ENCODE results near the gene ZDHHC24.
"Not testable (repeated sequence)": the region's sequence is repeated elsewhere in the genome, so short reads cannot be mapped to it uniquely, and the experiment has no call there.

ZDHHC24 gene

GRCh38 chr11:66543263-66544107 lies 2.4 kb downstream of the ZDHHC24 start:
- peak in 5 of 6 experiments; percentile 27 to 55 (median 49) for DNase-seq

GRCh38 chr11:66542362-66542761 lies 3.5 kb downstream of the ZDHHC24 start:
- no peak for DNase-seq

DNA sequence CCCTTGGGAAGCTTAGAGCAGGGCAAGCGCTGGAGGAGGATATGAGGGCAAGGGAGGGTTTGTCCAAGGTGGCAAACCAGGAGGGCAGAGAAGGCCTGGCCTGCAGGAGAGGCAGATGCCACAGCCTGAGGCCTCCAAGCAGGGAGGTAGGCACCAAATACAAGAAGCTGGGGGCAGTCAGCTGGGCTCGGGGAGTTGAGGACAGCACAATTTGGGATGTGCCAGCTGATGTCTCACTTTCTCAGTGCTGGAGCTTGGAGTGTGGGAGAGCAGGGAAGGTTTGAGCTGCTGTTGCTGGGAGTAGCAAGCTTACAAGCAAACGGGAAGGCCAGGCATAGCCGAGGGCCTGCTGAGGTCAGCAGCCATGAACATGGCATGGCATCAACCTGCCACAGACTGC lies 4.0 kb downstream of the ZDHHC24 start:
- DNase-seq: no peak

DNA sequence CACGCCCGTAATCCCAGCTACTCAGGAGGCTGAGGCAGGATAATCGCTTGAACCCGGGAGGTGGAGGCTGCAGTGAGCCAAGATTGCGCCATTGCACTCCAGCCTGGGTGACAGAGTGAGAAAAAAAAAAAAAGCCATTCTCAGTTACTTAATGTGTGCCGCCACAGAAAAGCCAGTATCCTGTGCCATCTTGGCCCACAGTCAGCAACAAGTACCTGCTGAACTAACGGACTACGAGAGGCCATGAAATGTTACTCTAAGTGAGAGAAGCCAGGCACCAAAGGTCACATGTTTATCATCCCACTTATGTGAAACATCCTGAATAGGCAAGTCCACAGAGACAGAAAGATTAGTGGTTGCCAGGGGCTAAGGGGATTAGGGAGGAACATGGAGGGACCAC lies 5.2 kb downstream of the ZDHHC24 start:
- not testable (repeated sequence) for DNase-seq

DNA sequence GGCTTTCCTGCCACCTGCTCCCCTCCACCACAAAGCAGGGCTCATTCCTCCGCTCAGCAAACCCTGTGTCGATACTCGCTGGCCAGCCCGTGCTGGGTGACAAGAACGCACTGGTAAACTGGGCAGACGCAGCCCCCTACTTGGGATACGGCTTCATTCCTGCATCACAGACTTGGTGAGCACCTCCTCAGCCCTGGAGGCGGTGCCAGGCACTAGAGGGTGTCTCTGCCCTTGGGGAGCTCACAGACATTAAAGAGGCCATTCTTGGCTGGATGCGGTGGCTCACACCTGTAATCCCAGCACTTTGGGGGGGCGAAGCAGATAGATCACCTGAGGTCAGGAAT lies 6.0 kb downstream of the ZDHHC24 start:
- no peak for DNase-seq

DNA sequence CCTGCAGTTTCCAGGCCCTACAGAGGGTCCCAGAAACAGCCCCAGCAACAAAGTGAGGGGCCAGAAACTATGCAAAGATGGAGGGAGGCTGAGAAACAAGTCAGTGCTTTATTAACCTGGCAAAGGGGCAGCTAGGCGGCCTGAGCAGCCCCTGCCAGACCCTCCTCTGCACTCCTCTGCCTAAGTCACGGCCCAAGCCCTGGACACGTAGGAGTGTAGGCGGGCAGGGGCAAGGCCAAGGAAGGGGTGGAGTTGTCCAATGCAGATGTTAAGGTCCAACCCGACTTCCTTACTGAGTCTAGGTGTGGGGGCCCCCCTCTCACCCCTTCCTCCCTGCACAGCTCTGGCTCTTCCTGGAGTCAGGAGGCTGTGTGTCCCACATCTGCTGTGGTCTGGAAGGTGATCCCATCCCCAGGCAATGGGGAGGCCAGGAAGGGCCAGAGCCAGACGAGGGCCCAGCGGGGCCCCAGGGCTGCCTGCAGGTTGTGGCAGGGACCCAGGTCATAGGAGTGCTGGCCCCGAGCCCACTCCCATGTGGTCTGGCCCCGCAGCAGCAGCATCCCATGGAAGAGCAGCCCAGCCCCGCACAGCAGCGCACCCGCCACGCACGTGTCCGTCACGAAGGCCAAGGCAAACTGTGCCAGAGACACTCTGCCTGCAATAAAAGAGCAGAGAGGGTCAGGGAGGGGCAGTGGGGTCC lies 6.5 kb downstream of the ZDHHC24 start:
- DNase-seq: no peak

GRCh38 chr11:66532784-66533183 lies 13.1 kb downstream of the ZDHHC24 start:
- no peak for DNase-seq

DNA sequence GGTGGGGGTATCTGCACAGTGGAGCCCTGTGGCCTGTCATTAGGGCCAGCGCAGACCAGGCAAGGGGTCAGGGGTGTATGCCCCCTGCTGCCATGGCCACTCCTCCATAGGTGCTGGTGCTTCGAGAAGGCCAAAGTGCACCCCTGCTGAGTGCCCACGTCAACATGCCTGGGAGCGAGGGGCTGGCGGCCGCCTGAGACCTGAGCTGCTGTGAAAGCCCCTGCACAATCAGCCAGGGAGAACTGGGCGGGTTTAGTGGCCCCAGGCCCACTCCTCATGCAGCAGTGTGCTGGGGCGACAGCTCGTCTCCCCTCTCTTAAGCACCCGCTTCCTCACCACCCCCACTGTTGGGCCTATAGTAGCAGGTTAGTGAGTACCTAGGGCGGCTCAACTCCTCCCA lies 14.0 kb downstream of the ZDHHC24 start:
- no peak for DNase-seq

DNA sequence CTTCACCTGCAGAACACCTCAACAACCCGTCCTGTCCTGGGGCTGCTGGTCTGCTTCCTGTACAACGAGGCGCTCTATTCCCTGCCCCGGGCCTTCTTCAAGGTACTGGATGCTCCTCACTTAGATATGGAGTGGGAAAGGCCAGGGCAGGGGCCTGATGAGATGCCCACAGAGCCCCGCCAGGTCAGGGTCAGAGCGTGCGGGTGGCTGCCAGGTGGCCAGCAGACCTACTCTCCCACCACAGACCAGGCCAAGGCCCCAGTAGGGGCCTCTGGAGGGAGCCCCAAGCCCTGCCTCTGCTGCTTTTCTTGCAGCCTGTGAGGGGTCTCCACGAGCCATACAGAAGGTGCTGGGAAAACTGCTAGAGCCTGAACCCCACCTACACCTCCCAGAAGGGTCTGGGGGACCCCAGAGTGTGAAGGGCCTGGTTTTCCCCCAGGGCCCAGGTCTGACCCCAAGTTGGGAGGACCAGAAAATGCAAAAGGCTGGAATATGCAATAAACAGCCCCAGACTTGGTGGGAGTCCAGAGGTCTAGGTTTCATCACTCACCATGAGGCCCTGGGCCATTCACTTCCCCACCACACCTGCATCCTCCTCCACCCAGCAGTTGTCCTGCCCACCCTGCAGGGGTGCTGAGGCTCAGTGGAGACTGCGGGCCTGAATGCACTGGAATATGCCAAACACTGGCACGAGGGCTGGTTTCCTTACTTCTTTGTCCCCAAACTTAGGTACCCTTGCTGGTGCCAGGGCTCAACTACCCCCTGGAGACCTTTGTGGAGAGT lies 14.7 kb downstream of the ZDHHC24 start:
- no peak for DNase-seq

- DNase-seq: no peak
Measured at GRCh38 chr11:66529655-66530054, 16.2 kb downstream of the ZDHHC24 start.

DNA sequence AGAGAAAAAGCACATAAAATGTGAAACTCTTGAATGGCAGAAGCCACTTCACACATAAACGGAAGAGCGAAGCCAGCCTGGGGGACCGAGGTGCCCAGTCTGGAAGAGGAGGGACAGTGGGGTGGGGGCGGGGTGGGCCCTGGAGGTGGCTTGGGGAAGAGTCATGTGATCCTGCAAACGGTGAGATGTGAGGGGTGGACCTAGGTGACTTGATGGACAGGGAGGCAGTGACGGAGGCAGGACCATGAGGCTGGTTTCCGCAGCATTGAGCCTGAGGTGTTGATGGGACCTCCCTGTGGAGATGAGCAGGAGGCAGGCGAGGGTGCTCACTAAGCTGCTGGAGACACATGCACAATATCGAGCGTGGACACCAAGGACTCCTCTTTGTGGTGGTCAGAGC lies 16.8 kb downstream of the ZDHHC24 start:
- no peak for DNase-seq

- DNase-seq: no peak
Measured at GRCh38 chr11:66524304-66525040, 21.4 kb downstream of the ZDHHC24 start.

DNA sequence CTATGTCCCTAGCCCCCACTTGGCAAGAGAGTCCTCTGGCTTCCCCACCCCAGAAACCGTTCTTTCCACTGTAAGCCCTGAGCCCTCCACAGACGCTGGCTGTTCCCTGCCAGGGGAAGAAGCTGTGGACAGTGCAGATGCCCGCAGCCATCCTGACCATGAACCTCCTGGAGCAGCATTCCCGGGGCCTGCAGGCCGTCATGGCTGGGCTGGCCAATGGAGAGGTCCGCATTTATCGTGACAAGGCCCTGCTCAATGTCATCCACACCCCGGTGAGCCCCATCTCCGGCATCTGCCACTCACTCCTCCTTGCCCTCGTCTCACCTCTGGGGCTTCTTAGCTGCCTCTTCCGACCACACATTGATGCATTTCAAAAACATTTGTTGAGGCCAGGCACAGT lies 22.2 kb downstream of the ZDHHC24 start:
- DNase-seq: no peak

DNA sequence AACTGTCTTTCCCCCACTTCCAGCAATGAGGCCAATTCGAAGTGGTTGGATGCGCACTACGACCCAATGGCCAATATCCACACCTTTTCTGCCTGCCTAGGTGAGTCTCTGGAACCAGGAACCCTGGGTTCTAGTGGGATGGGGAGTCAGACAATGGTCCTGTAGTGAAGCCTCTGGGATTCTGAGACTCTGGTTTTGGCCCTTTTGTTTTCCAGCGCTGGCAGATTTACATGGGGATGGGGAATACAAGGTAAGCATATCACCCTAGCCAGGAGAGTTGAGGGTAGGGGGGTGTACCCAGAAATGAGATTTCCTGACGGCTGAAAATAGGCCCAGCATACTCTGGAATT lies 34.9 kb downstream of the ZDHHC24 start:
- no peak for DNase-seq

DNA sequence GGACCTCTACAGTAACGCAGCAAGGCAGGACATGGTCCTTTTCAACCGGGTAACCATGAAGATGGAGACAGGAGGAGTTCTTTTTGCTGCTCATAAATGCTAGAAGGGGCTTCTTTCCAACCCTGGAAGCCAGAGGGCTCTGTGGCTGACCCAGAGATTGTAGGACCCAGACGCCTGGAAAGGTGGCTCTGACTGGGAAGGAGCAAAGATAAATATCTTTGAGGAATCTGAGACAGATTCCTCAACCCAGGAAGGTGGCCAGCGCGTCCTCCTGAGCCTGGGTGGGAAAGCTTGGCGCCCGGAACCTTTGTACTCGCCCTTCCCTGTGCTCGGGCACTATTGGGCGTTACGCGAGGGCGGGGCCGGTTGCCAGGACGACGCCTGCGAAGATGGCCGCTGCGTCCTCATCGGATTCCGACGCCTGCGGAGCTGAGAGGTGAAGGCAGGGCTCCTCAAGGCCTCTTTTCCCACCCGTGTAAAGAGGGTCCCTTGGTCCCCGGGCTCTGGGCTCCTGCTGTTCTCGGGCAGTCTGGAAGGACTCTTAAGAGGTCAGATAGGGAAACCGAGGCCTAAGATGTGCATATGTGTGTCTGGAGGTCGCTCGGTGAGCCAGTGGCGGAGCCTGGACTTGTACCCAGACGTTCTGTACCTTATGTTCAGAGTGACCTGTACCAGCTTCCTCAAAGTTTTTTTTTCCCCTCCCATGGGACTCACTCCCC lies 35.4 kb downstream of the ZDHHC24 start, which contains the start of gene BBS1:
Gene BBS1 (plus strand): TSS at position 365 of the 719 bp plus-strand sequence. CDS start 25 bp downstream, at position 390.
- DNase-seq: peak; percentile 62 to 79 (median 74)

- no peak for DNase-seq
Measured at GRCh38 chr11:66509131-66509561, 36.7 kb downstream of the ZDHHC24 start.

DNA sequence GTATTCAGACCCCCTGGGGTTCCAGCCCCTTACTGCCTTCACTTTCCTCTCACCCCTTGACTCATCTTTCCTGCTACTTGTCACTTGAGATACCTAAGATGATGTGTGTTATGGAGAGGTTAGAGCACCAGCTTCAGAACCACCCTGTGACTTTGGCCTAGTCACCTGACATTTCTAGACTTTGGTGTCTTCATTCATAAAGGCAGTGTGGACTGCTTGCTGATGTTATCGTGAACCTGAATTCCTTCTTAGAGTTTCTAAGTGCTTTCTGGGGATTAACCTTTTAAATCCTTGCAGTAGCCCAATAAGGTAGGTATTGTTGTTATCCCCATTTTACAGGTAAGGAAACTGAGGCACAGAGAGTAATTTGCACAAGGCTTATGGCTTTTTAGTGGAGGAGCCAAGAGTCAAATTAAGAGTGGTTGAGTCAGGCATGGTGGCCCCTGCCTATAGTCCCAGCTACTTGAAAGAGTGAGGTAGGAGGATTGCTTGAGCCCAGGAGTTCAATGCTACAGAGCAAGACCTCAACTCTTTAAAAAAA lies 40.5 kb downstream of the ZDHHC24 start:
- DNase-seq: no peak

DNA sequence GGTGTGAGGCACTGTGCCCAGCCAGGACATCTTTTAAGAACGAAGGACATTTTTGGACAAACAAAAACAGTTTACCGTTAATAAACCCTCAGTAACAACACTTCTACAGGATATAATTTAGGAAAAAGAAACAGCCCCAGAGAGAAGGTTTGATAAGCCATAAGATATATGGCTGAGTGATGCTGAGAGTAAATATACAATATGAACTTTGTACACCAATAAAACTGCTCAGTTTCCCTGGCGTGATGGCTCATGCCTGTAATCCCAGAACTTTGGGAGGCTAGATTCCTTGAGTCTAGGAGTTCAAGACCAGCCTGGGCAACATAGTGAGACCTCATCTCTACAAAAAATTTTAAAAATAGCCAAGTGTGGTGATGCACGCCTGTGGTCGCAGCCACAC lies 47.3 kb downstream of the ZDHHC24 start:
- no peak for DNase-seq

DNA sequence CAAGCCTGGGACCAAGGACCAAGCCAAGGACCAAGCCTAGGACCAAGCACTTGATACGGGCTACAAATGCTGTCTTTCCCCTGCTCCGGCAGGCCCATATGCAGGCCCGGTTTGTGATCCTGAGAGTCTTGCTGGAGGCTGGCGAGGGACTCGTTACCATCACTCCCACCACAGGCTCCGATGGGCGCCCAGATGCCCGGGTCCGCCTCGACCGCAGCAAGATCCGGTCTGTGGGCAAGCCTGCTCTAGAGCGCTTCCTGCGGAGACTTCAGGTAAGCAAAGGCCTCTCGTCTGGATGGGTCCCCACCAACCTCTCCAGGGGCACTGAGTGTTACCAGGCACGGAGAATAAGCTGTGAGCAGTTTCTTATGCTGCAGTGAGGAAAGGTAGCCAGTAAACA lies 48.6 kb downstream of the ZDHHC24 start:
- no peak for DNase-seq

GRCh38 chr11:66495401-66495854 lies 50.4 kb downstream of the ZDHHC24 start:
- peak in 1 of 6 experiments; percentile 7 for DNase-seq

DNA sequence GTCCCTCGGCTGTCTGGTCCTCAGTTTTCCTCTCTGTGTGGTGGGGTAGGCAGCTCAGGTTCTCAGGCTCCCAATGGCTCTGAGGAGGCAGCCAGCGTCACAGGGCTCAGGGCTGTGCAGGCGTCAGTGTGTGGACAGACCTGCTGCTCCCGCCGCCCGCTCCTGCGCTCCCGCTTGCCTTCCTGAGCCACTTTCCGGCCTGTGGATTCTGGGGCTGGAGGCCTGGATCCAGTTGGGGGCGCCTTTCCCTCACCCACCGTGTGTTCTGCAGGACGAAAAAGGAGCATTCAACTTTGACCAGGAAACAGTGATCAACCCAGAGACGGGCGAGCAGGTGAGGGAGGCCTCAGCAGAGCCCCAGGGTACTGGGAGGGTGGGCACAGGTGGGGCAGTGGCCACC lies 50.9 kb downstream of the ZDHHC24 start:
- no peak for DNase-seq

GRCh38 chr11:66494458-66494857 lies 51.4 kb downstream of the ZDHHC24 start:
- no peak for DNase-seq
